Suppressor macrophage treated with lipopolysaccharide for 1 hour (primary cell): ENCODE results near the gene CEACAM3.
"Not testable (repeated sequence)": the region's sequence is repeated elsewhere in the genome, so short reads cannot be mapped to it uniquely, and the experiment has no call there.

Source experiments
- DNase-seq, 3 donors: peaks; one replicate each; pipeline ENCODE4 v3.0.0-alpha.2; 2020 to 2022

The CEACAM3 gene

DNA sequence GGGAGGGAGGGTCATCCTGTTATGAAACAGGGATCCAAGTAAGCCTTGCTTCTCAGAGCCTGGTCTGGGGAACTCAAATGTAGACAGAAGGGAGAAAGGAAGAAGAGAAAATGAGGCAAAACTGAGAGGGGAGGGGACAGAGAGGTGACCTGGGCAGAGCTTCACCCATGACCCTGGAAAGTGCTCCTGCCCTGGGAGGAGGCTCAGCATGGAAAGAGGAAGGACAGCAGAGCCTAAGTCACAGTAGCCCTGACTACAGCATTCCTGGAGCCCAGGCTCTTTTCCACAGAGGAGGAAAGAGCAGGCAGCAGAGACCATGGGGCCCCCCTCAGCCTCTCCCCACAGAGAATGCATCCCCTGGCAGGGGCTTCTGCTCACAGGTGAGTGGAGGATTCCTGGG, at the start of gene CEACAM3:
Gene CEACAM3, plus strand, starts transcription at position 226 of the 400 bp plus-strand sequence. Its CDS starts 91 bp downstream, at position 317.
- peak in 2 of 3 donors; percentile 44 to 47 for DNase-seq

DNA sequence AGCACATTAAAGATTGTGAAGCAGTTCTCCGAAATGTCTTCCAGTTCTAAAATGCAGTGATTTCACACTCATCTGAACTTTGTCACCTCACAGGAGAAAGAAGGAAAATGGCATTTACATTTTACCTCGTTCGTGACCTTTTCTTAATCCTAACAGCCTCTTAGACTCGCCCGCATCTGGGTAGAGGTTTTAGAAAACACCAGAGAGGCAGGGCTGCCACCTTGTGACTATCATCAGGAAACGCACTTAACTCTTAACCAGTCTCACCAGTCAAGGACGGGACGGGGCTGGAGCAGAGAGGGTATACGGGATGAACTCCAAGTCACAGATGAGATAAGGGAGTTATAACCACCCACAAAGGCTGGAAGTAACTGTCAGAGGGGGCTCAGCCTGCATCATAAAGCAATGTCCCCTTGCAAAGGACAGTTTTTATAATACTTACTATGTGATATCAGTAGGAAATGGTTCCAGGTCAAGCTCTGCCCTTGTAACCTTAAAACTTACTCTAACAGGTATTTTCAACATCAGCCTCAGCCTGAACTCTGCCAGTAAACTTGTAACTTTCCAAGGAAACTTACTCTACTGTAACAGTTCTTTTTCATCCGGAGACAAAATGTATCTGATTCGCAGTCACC, 49.7 kb upstream of the CEACAM3 start:
- DNase-seq, result peak; percentile 67 to 74 (median 73)

DNA sequence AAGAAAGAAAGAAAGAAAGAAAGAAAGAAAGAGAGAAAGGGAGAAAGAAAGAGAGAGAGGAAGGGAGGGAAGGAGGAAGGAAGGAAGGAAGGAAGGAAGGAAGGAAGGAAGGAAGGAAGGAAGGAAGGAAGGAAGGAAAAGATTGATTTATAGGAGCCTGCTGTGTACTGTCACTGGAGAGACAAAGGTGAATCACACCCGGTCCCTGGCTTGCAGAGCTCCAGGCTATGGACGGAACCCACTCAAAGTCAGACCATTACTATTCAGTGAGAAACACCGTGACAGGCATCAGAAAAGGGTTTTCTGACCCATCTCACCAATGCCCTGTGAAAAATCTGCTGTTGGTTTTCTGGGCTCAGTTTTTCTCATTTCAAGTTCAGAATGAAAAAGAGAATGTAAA, 48.4 kb upstream of the CEACAM3 start:
- DNase-seq, result no peak

DNA sequence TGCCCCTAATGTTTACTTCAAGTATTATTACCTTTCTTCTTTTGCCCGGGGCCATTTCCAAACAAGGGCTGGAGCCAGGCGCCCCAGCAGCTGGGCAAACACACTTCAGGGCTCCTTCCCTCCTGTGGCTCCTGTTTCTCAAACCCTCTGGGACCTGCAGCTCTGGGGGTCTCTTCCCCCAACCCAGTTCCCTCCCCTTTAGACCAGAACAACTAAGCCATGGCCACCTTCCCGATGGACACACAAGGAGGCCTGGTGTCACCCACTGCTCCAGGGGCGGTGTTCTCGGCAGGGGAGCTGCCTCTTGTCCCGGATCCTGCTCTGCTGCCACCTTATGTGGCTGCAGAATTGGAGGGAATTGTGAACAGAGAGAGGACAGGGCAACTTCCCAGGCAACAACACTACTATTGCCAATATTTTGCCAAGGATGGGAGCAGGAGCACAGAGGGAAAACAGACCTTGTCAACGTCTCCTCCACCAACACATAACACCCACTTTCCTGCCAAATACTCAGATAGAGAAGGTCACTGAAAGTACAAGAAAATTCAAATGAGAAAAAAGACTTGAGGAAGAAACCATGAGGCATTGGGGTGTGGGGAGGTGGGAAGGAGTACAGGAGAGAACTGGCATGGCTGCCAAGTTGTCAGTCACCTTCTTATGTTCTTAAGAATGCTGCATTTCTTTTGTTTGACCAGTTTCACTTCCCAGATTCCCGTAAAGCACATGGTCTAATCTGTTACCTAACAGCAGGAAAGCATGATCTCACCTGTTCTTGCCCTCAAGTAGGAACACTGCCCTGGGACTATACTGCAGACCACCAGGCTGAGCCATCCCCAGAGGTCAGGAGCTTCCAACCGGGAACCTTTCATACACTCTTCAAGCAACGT, 45.9 kb upstream of the CEACAM3 start:
- DNase-seq, result peak in 2 of 3 donors; percentile 13 to 19

DNA sequence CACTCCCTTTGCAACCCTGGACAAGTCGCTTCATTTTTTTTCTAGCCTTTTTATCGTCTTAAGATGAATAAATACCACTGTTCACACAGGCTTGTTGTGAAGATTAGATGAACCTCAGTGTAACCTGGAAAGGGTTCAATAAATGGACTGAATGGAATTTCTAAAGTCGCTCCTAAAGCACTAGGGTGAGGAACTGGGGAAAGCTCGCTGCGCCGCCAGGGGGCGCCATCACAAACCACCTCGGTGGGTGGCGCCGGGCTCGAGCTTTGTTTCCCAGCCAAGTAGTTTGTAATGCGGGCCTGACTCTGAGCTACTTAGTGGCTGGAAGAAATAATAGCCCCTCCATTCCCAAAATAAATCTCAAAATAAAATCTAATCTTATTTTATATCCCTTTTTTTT, 43.2 kb upstream of the CEACAM3 start:
- peak; percentile 74 to 92 (median 81) for DNase-seq

DNA sequence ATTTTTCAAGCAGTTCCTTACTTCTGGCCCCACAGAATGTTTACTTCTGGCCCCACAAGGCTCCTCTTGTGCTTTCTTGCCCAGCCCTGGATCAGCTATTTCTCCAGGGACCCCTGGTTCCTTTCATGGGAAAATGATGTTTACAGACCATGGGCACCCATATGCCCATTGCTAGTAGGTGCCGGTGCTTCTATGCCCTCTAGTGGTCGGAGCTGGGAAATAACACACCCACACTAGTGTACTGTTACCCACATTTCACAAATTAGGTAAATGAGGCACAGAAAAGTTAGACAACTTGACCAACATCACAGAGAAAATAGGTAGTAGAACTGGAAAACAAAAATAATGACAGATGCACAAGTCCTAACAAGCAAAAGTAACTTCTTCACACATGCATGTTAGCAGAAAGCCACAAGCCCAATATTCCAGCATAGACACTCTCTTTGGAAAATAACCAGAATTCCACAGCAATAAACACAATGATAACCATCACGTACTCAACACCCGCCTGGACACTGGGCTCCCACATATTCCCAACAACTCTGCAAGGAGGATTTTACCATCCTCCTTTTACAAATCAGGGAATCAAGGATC, 42.4 kb upstream of the CEACAM3 start:
- peak; percentile 68 to 77 (median 76) for DNase-seq

DNA sequence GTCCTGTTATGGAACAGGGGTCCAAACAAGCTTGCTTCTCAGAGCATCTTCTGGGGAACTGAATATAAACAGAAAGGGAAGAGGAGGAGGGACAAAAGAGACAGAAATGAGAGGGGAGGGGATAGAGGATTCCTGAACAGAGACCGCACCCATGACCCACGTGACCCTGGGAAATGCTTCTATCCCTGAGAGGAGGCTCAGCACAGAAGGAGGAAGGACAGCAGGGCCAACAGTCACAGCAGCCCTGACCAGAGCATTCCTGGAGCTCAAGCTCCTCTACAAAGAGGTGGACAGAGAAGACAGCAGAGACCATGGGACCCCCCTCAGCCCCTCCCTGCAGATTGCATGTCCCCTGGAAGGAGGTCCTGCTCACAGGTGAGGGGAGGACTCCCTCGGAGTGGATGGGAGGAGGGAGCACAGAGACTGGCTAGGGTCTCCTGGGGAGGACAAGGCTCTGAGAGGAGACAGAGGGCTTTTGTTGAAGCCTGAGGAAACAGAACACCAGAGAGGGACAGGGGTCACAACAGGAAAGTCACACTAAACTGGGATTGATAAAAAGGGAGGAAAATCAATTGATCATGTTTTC, 41.0 kb upstream of the CEACAM3 start, which contains the start of gene CEACAM6:
Gene CEACAM6, plus strand, starts transcription at position 203 of the 586 bp plus-strand sequence. Its CDS starts 109 bp downstream, at position 312.
- peak in 1 of 3 donors; percentile 6 for DNase-seq

DNA sequence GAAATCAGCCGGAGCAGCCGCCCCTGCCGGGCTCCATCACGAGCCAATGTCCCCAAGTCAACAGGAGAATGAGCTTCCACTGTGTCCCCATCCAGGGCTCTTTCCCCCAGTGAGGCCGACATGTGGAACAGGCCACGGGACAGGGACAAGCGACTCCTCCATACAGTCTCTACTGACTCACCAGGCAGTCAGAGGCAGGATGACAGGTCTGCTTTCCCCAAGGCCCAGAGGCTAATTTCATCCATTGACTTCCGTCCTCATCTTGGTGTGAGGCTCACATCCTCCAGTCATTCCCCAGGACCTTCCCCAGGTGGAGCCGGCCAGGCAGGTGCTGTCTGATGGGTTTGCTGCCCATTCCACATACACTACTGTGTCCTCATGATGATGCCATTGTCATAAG, 37.5 kb upstream of the CEACAM3 start:
- DNase-seq, result peak in 1 of 3 donors; percentile 5

DNA sequence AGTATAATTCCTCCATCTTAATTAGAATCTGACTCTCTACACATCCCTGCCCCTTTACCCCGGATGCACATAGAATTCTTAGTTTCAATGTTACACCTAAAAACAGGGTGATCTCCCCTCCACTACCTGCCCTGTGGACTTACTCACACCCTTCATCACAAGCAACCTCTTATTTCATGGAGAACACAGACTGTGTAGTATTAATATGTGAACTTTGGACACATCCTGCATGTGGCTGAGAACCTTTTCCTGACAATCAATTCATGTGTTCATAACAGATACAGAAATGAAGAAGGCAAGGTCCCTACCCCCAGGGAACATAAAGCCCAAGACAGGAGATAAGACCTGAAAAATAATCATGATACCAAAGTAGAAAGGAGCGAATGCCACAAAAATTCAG, 29.3 kb upstream of the CEACAM3 start:
- no peak for DNase-seq

DNA sequence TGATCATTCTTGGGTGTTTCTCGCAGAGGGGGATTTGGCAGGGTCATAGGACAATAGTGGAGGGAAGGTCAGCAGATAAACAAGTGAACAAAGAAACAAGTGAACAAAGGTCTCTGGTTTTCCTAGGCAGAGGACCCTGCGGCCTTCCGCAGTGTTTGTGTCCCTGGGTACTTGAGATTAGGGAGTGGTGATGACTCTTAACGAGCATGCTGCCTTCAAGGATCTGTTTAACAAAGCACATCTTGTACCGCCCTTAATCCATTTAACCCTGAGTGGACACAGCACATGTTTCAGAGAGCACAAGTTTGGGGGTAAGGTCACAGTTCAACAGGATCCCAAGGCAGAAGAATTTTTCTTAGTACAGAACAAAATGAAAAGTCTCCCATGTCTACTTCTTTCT, 28.3 kb upstream of the CEACAM3 start:
- DNase-seq, result not testable (repeated sequence)

DNA sequence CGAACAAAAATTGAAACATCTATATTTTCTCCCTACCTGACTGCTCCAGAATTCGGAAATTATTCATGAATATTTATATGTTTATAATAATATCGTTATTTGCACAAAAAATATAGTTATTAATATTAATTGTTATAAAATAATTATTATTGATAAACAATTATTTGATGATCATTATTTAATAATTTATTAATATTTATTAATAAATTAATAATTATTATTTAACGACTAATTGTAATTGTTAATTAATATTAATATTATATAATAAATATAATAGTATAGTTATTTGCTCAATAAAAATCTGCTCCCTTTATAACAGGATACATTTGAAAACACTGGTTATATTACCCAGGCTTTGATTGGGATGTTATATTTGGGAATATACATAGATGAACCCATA, 26.8 kb upstream of the CEACAM3 start:
- DNase-seq, result no peak

DNA sequence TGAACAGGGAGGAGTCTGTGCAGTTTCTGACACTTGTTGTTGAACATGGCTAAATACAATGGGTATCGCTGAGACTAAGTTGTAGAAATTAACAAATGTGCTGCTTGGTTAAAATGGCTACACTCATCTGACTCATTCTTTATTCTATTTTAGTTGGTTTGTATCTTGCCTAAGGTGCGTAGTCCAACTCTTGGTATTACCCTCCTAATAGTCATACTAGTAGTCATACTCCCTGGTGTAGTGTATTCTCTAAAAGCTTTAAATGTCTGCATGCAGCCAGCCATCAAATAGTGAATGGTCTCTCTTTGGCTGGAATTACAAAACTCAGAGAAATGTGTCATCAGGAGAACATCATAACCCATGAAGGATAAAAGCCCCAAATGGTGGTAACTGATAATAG, 25.0 kb upstream of the CEACAM3 start:
- no peak for DNase-seq

DNA sequence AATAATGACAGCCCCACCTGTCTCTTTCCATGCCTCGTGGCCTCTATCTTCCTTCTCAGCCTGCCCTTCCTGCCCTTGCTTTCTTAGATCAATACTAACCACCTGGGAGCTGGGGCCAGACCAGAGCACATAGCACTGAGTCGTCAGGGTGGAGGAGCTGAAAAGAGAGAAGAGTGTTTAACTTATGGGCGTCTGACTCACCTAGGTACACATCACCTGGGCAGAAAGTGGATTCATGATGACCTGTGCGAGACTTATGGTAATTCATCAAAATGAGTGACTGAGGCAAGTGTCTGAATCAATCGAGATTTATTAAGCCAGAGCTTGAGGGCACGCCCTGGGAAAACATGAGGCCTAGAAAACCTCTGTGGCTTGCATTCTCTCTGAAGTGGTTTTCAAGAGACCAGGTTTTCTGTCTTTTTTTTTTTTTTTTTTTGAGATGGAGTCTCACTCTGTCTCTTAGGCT, 21.8 kb upstream of the CEACAM3 start:
- DNase-seq, result no peak

DNA sequence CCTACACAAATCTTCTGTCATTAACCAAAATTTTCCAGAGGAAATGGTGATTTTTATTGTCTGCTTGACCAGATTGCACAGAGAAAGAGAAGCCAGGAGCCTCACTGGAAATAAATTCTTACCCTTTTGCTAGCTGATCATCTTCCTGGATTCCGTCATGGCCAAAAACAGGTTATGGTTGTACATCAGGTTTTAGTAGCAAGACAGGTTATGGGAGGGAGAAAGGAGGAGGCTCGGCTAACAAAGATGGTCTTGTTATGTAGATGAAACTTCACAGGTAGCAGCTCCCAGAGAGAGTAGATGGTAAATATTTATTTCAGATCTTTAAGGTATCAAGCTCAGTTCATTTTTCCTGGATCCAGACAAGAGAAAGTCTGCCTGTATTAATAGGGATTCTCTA, 19.7 kb upstream of the CEACAM3 start:
- DNase-seq, result no peak

DNA sequence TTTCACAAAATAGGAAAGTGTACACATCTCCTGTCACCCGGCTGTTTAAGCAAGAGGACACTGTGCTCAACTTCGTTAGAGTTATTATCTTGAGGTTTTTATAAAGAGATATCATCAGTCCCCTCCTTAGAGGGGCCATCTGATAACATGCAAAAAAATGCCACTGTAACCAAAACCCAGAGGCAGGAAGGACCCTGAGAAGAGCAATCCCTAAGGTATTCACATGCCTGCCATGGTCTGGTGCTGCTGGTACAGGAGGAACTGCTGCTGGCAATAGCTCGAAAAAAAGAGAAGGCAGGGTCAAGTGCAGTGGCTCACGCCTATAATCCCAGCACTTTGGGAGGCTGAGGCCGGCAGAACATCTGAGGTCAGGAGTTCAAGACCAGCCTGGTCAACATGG, 12.8 kb upstream of the CEACAM3 start:
- no peak for DNase-seq

DNA sequence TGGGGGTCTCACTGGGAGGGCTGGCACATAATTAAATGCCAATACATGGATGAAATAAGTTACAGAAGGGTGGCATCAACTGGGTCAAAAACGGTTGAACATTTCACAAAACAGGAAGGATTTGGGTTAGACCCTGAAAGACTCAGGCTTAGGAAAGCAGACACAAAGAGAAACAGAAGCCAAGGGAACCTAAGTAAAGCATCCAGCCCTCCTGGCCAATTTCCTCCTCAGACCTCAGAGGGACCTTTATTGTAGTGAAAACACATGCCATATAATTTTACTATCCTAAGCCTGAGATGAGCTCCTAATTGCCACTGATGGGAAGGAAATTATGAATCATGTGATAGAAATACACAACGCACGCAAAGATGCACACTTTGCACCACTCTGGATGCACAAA, 12.1 kb upstream of the CEACAM3 start:
- no peak for DNase-seq

DNA sequence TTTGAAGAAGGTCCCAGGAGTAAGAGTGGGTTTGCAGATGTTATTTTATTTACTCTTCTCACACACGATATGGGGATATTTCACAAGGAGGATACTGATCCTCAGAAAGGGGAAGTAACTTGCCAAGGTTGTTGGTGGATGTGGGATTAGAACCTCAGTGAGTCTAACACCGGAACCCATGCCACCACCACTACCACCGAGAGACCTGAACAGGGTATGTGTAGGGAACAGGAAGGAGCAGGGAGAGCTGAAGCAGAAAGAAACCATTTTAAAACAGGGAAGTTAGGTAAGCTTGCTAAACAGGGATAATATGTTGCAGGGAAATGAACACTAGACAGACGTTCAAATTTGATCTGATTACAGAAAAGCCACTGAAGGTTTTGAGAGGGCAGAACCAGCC, 11.6 kb upstream of the CEACAM3 start:
- peak in 2 of 3 donors; percentile 31 to 50 for DNase-seq

DNA sequence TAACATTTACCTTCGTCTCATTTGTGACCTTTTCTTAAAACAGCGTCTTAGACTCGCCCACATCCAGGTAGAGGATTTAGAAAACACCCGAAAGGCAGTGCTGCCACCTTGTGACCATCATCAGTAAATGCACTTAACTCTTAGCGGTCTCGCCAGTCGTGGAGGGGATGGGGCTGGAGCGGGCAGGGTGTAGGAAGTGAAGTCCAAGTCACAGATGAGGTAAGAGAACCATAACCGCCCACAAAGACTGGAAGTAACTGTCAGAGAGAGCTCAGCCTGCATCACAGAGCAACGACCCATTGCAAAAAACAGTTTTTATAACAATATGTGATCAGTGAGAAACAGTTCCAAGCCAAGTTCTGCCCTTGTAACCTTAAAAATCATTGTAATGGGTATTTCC, 10.7 kb upstream of the CEACAM3 start:
- peak; percentile 89 to 91 (median 90) for DNase-seq

DNA sequence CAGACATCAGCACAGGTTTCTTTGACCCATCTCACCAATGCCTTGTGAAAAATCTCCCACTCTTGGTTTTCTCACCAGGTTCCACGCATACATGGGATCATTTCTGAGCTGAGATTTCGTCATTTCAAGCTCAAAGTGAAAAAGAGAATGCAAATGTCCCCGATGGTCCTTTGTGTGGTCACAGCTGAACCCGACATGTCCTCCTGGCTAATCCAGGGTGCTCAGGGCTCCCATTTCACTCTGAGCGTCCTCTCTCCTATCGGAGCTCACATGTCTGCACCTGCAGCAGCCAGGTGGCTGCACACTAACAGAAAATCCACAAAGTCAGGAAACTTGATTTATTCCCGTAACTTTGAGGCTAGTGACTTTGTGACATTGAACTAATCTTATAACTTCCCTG, 9.3 kb upstream of the CEACAM3 start:
- DNase-seq, result no peak

DNA sequence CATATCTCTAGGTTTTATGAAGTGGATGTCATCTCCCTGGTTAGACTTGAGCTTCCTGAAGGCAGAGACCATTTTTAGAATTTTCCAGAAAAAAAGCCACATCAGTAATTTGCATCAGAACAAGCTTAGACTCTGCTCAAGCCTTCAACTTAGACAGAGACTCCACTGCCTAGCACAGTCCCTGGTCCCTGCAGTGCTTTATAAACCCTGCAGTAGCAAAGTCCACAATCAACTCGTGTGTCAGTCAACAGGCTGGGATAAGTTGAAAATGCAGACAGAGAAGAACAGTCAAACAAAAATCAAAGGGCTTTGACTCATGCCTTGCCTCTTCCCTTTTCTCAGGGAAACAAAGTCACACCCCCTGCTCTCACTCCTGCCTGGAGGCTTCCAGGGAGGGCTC, 7.9 kb upstream of the CEACAM3 start:
- DNase-seq, result not testable (repeated sequence)

DNA sequence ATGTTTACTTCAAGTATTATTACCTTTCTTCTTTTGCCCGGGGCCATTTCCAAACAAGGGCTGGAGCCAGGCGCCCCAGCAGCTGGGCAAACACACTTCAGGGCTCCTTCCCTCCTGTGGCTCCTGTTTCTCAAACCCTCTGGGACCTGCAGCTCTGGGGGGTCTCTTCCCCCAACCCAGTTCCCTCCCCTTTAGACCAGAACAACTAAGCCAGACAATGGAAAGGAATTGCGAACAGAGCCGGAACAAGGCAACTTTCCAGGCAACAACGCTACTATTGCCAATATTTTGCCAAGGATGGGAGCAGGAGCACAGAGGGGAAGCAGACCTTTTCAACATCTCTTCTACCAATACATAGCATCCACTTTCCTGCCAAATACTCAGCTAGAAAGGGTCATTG, 7.3 kb upstream of the CEACAM3 start:
- not testable (repeated sequence) for DNase-seq

DNA sequence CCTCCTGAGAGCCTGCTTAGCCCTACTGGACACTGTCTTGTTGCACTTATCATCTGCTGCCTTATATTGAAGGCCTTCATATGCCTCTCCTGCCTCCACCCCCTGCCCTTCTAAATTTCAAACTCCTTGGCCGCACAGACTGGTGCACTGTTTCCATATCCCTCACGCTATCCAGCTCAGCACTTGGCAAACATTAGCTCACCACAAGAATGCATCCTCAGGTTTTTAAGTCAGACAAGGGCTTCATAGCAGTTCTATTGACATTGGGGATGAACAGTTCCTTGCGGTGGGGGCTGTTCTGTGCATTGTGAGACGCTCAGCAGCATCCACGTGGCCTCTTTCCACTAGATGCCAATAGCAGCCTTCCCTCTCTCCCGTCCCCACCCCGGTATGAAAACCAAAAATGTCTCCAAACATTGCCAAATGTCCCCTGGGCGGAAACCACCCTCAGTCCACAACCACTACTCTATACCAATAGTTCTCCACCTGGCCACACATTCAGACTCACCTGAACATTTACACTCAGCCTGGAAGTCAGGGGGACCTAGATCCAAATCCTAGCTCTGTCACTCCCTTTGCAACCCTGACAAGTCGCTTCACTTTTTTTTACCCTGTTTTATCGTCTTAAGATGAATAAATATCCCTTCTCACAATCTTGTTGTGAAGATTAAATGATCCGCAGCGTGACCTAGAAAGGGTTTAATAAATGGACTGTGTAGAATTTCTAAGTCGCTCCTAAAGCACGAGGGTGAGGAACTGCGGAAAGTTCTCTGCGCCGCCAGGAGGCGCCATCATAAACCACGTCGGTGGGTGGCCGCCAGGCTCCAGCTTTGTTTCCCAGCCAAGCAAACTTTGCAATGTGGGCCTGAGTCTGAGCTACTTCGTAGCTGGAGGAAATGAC, 3.6 kb upstream of the CEACAM3 start:
- peak; percentile 71 to 88 (median 87) for DNase-seq
